MCF 10A (cell line): Measurements from ENCODE around the gene SLC22A1. TPM values are rescaled to one million over a fixed set of nuclear protein-coding genes. Genes with fewer than 3 reads are reported as not detected.

Source experiments
- BruUV-seq: library from RNA; stranded (reverse); fragments of 400-500 nt; replicated peaks from 2 replicates; lab custom pipeline; 2021; lab: Mats Ljungman, UMichigan
- CTCF ChIA-PET: fragments of 300-600 bp; sonication (Branson Sonifier 250); formaldehyde crosslinking; extraction: SDS; loops from one replicate; lab custom pipeline; 2021; ENCODE audit warnings: antibody characterized with exemption, inconsistent platforms; lab: Yijun Ruan, JAX
- POLR2A ChIA-PET: fragments of 300-600, 350-650 bp; sonication (Branson Sonifier 250); formaldehyde crosslinking; extraction: SDS; loops from one replicate; lab custom pipeline; 2020; ENCODE audit warnings: antibody characterized with exemption, inconsistent platforms; lab: Yijun Ruan, JAX
- DNase-seq: peaks from one replicate; pipeline ENCODE4 v3.0.0-alpha.2; 2018; ENCODE audit not compliant: unreplicated experiment
- H3K27ac Mint-ChIP-seq: one replicate; pipeline ENCODE4 v1.8.0; 2022; ENCODE audit warnings: mild to moderate bottlenecking, low read depth, mixed read lengths; ENCODE audit not compliant: unreplicated experiment
- H3K27me3 Mint-ChIP-seq: one replicate; pipeline ENCODE4 v1.8.0; 2022; ENCODE audit warnings: mixed read lengths; ENCODE audit not compliant: insufficient read depth, unreplicated experiment
- H3K36me3 Mint-ChIP-seq: one replicate; pipeline ENCODE4 v1.8.0; 2022; ENCODE audit warnings: mild to moderate bottlenecking, moderate library complexity, mixed read lengths; ENCODE audit not compliant: insufficient read depth, unreplicated experiment
- H3K4me1 Mint-ChIP-seq: one replicate; pipeline ENCODE4 v1.8.0; 2022; ENCODE audit warnings: mixed read lengths; ENCODE audit not compliant: insufficient read depth, unreplicated experiment
- H3K4me3 Mint-ChIP-seq: one replicate; pipeline ENCODE4 v1.8.0; 2022; ENCODE audit warnings: mild to moderate bottlenecking, moderate library complexity, mixed read lengths; ENCODE audit not compliant: unreplicated experiment
- H3K9me3 Mint-ChIP-seq: one replicate; pipeline ENCODE4 v1.8.0; 2022; ENCODE audit warnings: mixed read lengths; ENCODE audit not compliant: unreplicated experiment
- CTCF ChIP-seq: fragments of 200-600 bp; IDR thresholded peaks from one replicate; pipeline ENCODE4 v1.8.0; 2022; ENCODE audit warnings: antibody characterized with exemption, mild to moderate bottlenecking; ENCODE audit not compliant: unreplicated experiment
- intact Hi-C: fragments of 100-400 bp; cut with micrococcal nuclease; formaldehyde crosslinking; loops from 2 replicates; pipeline ENCODE4 v1.14.1; 2022
- total RNA-seq: library from RNA; stranded (reverse); gene quantifications from 2 replicates; pipeline ENCODE4 v1.2.3, GENCODE V29; 2022

Gene SLC22A1
- total RNA-seq, 1 experiment from 2014 or later = 0.86 TPM

GRCh38 chr6:160128879-160129516, 7.4 kb downstream of the SLC22A1 start:
- POLR2A ChIA-PET = interaction anchor here (0.6 to 0.7 kb wide), 2 partner anchors 33 to 849 kb away, joined by 3 to 4 read pairs; no protein-coding TSS in a partner anchor

GRCh38 chr6:160129881-160130615, 8.4 kb downstream of the SLC22A1 start:
- CTCF ChIA-PET = interaction anchor here (0.6 kb wide), 1 partner anchor 325 kb away, joined by 3 read pairs; no protein-coding TSS in a partner anchor
- POLR2A ChIA-PET = interaction anchor here (0.6 kb wide), 2 partner anchors 10 to 848 kb away, joined by 3 read pairs; no protein-coding TSS in a partner anchor
- H3K4me3 Mint-ChIP-seq = no peak overlapping the region
- no peaks in the 10 kb centered on the region for H3K36me3 Mint-ChIP-seq
- no peak for DNase-seq
- BruUV-seq = no TSS peak
- H3K4me1 Mint-ChIP-seq = no peaks in the 10 kb centered on the region
- H3K27ac Mint-ChIP-seq = no peak overlapping the region
- no peak for TF ChIP-seq CTCF
- no peaks in the 10 kb centered on the region for H3K9me3 Mint-ChIP-seq
- intact Hi-C loops = no loop called here
- no peaks in the 10 kb centered on the region for H3K27me3 Mint-ChIP-seq

More at GRCh38 chr6:160128879-160129516, 7.4 kb downstream of the SLC22A1 start:
- no peak for DNase-seq
- Mint-ChIP-seq H3K4me1 (no peaks in the 10 kb centered on the region), H3K9me3 (no peaks in the 10 kb centered on the region), H3K36me3 (no peaks in the 10 kb centered on the region), H3K27me3 (no peaks in the 10 kb centered on the region), H3K4me3 (no peak overlapping the region), H3K27ac (no peak overlapping the region)
- CTCF ChIA-PET = interaction anchor here (0.6 to 1.9 kb wide), 5 partner anchors 9 to 327 kb away, joined by 3 to 8 read pairs (median 4); no protein-coding TSS in a partner anchor
- BruUV-seq = no TSS peak
- no peak for TF ChIP-seq CTCF
- intact Hi-C loops = no loop called here

- Mint-ChIP-seq H3K4me1 (no peaks in the 10 kb centered on the region), H3K9me3 (no peaks in the 10 kb centered on the region), H3K27ac (no peak overlapping the region), H3K4me3 (no peak overlapping the region), H3K27me3 (no peaks in the 10 kb centered on the region), H3K36me3 (no peaks in the 10 kb centered on the region)
- CTCF ChIA-PET = interaction anchor here (0.7 kb wide), 1 partner anchor 91 kb away, joined by 3 read pairs; no protein-coding TSS in a partner anchor
- POLR2A ChIA-PET = interaction anchor here (0.6 kb wide), 1 partner anchor 10 kb away, joined by 3 read pairs; no protein-coding TSS in a partner anchor
- no TSS peak for BruUV-seq
- no peak for DNase-seq
- intact Hi-C loops = no loop called here
- TF ChIP-seq CTCF = no peak
These were observed 9.3 kb downstream of the SLC22A1 start for GRCh38 chr6:160130729-160131484.
